GM10847 (cell line): ENCODE data around the gene KRTAP5-3.
"Not testable (repeated sequence)": the region's sequence is repeated elsewhere in the genome, so short reads cannot be mapped to it uniquely, and the experiment has no call there.

Experiments used
- POLR2A ChIP-seq: IDR thresholded peaks from 2 replicates; pipeline ENCODE4 v1.6.1; 2011; ENCODE audit not compliant: insufficient read length; ENCODE audit errors: extremely low read depth

Gene KRTAP5-3

GRCh38 chr11:1598816-1599215 is 9.4 kb downstream of the KRTAP5-3 start:
- no peak for TF ChIP-seq POLR2A

DNA sequence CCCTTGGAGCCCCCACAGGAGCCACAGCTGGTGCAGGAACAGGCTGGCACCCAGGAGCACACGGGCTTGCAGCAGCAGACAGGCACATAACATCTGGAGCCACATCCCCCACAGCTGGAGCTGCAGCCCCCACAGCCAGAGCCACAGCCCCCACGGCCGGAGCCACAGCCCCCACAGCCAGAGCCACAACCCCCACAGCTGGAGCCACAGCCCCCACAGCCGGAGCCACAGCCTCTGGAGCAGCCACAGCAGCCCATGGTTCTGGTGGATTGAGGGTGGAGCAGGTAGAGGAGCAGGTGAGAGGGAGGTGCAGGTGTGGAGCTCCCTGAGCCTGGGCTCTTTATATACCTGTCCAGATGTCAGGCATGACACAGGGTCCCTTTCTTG is 10.3 kb downstream of the KRTAP5-3 start, which contains the start of gene KRTAP5-2:
TSS of gene KRTAP5-2 (minus strand) at position 301 of the 387 bp plus-strand sequence. CDS start at position 257, 44 bp downstream.
- no peak for TF ChIP-seq POLR2A

- TF ChIP-seq POLR2A: no peak
Observed at GRCh38 chr11:1597331-1597993, 10.8 kb downstream of the KRTAP5-3 start.

GRCh38 chr11:1592628-1593027 is 15.6 kb downstream of the KRTAP5-3 start:
- no peak for TF ChIP-seq POLR2A

DNA sequence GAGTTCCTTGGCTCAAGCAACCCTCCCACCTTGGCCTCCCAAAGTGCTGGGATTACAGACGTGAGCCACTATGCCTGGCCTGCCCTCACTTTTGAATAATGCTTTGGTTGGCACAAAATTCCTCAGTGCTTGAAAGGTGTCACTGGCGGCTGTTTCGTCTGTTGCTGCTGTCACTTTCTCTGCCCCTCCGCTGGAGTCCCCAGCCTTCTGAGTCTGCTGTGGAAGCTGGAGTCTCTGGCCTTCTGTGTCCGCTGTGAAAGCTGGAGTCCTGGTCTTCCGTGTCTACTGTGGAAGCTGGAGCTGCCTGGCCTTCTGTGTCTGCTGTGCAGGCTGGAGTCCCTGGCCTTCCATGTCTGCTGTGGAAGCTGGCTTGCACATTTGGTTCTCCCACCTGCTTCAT is 18.3 kb downstream of the KRTAP5-3 start:
- TF ChIP-seq POLR2A: no peak

- no peak for TF ChIP-seq POLR2A
Observed at GRCh38 chr11:1586699-1587098, 21.6 kb downstream of the KRTAP5-3 start.

GRCh38 chr11:1584661-1585370 is 23.4 kb downstream of the KRTAP5-3 start, which contains the start of gene KRTAP5-1:
TSS of gene KRTAP5-1 (minus strand) at chr11:1585283. CDS start at chr11:1585249, 34 bp downstream.
- TF ChIP-seq POLR2A: not testable (repeated sequence)

DNA sequence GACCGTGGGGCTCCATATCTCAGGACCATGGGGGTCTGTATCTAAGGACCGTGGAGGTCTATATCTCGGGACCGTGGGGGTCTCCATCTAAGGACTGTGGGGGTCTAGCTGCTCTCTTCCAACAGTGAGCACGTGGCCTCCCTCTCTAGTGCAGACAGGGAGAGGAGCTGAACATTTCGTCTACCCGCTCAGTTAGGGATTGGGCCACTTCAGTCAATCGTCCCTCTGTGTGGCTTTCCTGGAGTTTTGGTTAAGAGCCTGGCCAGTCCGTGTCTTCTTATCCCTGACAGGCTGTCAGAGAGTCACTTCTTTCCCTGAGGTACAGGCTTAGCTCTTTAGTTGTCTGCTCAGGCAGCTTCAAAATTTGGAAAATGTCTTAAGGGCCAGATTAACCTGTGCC is 26.3 kb downstream of the KRTAP5-3 start:
- TF ChIP-seq POLR2A: no peak

DNA sequence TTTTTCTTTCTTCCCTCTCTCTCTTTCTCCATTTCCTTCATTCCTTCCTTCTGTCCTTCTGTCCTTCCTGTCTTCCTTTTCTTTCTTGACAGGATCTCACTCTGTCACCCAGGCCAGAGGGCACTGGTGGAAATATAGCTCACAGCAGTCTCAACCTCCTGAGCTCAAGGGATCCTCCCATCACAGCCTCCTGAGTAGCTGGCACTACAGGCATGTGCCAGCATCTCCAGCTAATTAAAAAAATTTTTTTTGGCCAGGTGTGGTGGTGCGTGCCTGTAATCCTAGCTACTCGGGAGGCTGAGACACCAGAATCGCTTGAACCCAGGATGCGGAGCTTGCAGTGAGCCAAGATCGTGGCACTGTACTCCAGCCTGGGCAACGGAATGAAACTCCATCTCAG is 31.4 kb downstream of the KRTAP5-3 start:
- TF ChIP-seq POLR2A: no peak

DNA sequence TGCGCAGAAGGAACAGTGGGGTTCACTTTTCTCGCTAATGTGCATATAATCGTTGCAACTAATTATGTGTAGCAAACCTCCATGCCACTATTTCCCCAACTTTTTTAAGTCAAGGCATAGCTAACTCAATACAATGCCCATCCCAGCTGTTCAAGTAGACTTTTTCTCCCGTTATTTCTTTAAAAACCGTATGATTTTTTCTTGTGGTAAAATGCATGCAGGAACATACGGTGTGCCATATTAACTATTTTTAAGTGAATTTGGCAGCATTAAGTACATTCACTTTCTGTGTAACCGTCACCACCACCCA is 33.4 kb downstream of the KRTAP5-3 start:
- no peak for TF ChIP-seq POLR2A

GRCh38 chr11:1574238-1574932 is 33.9 kb downstream of the KRTAP5-3 start:
- TF ChIP-seq POLR2A: no peak

GRCh38 chr11:1573903-1574237 is 34.4 kb downstream of the KRTAP5-3 start:
- TF ChIP-seq POLR2A: no peak

GRCh38 chr11:1573077-1573902 is 35.0 kb downstream of the KRTAP5-3 start:
- no peak for TF ChIP-seq POLR2A

- no peak for TF ChIP-seq POLR2A
Observed at GRCh38 chr11:1572197-1573076, 35.8 kb downstream of the KRTAP5-3 start, which contains the start of gene DUSP8. TSS of gene DUSP8 (minus strand) at chr11:1572271. CDS start at chr11:1565826, 6,445 bp downstream.
